ENCODE data around the gene DQX1.

The DQX1 gene

GRCh38 chr2:74525717-74526648 is at the start of gene DQX1:
Gene DQX1, minus strand, starts transcription at chr2:74526231. Its CDS starts 502 bp downstream, at chr2:74525729.
- Histone ChIP-seq H3K4me1 (ENCODE audit: control insufficient read depth, insufficient read depth, low read length) (peaks cover 12% of the 10 kb centered on the region), H3K27me3 (ENCODE audit: control insufficient read depth, insufficient read depth, low read length) (no peaks in the 10 kb centered on the region), H3K36me3 (ENCODE audit: control insufficient read depth, insufficient read depth, low read length) (peaks cover 22% of the 10 kb centered on the region), H3K9ac (ENCODE audit: low read length) (no peak within 1 kb of the TSS), H3K27ac (ENCODE audit: low read depth, low read length) (no peak within 1 kb of the TSS), H3K4me3 (ENCODE audit: low read length) (peak within 1 kb of the TSS; percentile 29)

GRCh38 chr2:74575320-74575719 is 49.3 kb upstream of the DQX1 start:
- Histone ChIP-seq H3K36me3 (ENCODE audit: control insufficient read depth, insufficient read depth, low read length) (no peaks in the 10 kb centered on the region), H3K4me3 (ENCODE audit: low read length) (no peak overlapping the region), H3K27ac (ENCODE audit: low read depth, low read length) (no peak overlapping the region), H3K9ac (ENCODE audit: low read length) (no peak overlapping the region), H3K27me3 (ENCODE audit: control insufficient read depth, insufficient read depth, low read length) (no peaks in the 10 kb centered on the region), H3K4me1 (ENCODE audit: control insufficient read depth, insufficient read depth, low read length) (no peaks in the 10 kb centered on the region)

- no peaks in the 10 kb centered on the region for H3K4me1 ChIP-seq (ENCODE audit: control insufficient read depth, insufficient read depth, low read length)
- no peak overlapping the region for H3K27ac ChIP-seq (ENCODE audit: low read depth, low read length)
- no peaks in the 10 kb centered on the region for H3K36me3 ChIP-seq (ENCODE audit: control insufficient read depth, insufficient read depth, low read length)
- H3K27me3 ChIP-seq (ENCODE audit: control insufficient read depth, insufficient read depth, low read length), result no peaks in the 10 kb centered on the region
- no peak overlapping the region for H3K9ac ChIP-seq (ENCODE audit: low read length)
- no peak overlapping the region for H3K4me3 ChIP-seq (ENCODE audit: low read length)
These were observed 47.9 kb upstream of the DQX1 start for GRCh38 chr2:74573747-74574562.

- no peak overlapping the region for H3K9ac ChIP-seq (ENCODE audit: low read length)
- no peak overlapping the region for H3K27ac ChIP-seq (ENCODE audit: low read depth, low read length)
- H3K36me3 ChIP-seq (ENCODE audit: control insufficient read depth, insufficient read depth, low read length), result no peaks in the 10 kb centered on the region
- H3K4me1 ChIP-seq (ENCODE audit: control insufficient read depth, insufficient read depth, low read length), result no peaks in the 10 kb centered on the region
- H3K27me3 ChIP-seq (ENCODE audit: control insufficient read depth, insufficient read depth, low read length), result no peaks in the 10 kb centered on the region
- H3K4me3 ChIP-seq (ENCODE audit: low read length), result no peak overlapping the region
These were observed 46.3 kb upstream of the DQX1 start for GRCh38 chr2:74572178-74572925.

GRCh38 chr2:74571058-74571457 is 45.0 kb upstream of the DQX1 start:
- Histone ChIP-seq H3K27ac (ENCODE audit: low read depth, low read length) (no peak overlapping the region), H3K27me3 (ENCODE audit: control insufficient read depth, insufficient read depth, low read length) (no peaks in the 10 kb centered on the region), H3K9ac (ENCODE audit: low read length) (no peak overlapping the region), H3K36me3 (ENCODE audit: control insufficient read depth, insufficient read depth, low read length) (no peaks in the 10 kb centered on the region), H3K4me3 (ENCODE audit: low read length) (no peak overlapping the region), H3K4me1 (ENCODE audit: control insufficient read depth, insufficient read depth, low read length) (no peaks in the 10 kb centered on the region)

GRCh38 chr2:74569686-74570085 is 43.7 kb upstream of the DQX1 start:
- Histone ChIP-seq H3K4me1 (ENCODE audit: control insufficient read depth, insufficient read depth, low read length) (no peaks in the 10 kb centered on the region), H3K27me3 (ENCODE audit: control insufficient read depth, insufficient read depth, low read length) (no peaks in the 10 kb centered on the region), H3K36me3 (ENCODE audit: control insufficient read depth, insufficient read depth, low read length) (no peaks in the 10 kb centered on the region), H3K4me3 (ENCODE audit: low read length) (no peak overlapping the region), H3K9ac (ENCODE audit: low read length) (no peak overlapping the region), H3K27ac (ENCODE audit: low read depth, low read length) (no peak overlapping the region)

- H3K27me3 ChIP-seq (ENCODE audit: control insufficient read depth, insufficient read depth, low read length), result no peaks in the 10 kb centered on the region
- H3K27ac ChIP-seq (ENCODE audit: low read depth, low read length), result no peak overlapping the region
- no peaks in the 10 kb centered on the region for H3K36me3 ChIP-seq (ENCODE audit: control insufficient read depth, insufficient read depth, low read length)
- H3K4me3 ChIP-seq (ENCODE audit: low read length), result no peak overlapping the region
- H3K4me1 ChIP-seq (ENCODE audit: control insufficient read depth, insufficient read depth, low read length), result no peaks in the 10 kb centered on the region
- H3K9ac ChIP-seq (ENCODE audit: low read length), result no peak overlapping the region
These were observed 41.9 kb upstream of the DQX1 start for GRCh38 chr2:74567881-74568280.

GRCh38 chr2:74566754-74567085 is 40.7 kb upstream of the DQX1 start:
- Histone ChIP-seq H3K36me3 (ENCODE audit: control insufficient read depth, insufficient read depth, low read length) (no peaks in the 10 kb centered on the region), H3K4me3 (ENCODE audit: low read length) (no peak overlapping the region), H3K27ac (ENCODE audit: low read depth, low read length) (no peak overlapping the region), H3K27me3 (ENCODE audit: control insufficient read depth, insufficient read depth, low read length) (no peaks in the 10 kb centered on the region), H3K4me1 (ENCODE audit: control insufficient read depth, insufficient read depth, low read length) (no peaks in the 10 kb centered on the region), H3K9ac (ENCODE audit: low read length) (no peak overlapping the region)

- no peak overlapping the region for H3K9ac ChIP-seq (ENCODE audit: low read length)
- H3K4me3 ChIP-seq (ENCODE audit: low read length), result no peak overlapping the region
- no peaks in the 10 kb centered on the region for H3K27me3 ChIP-seq (ENCODE audit: control insufficient read depth, insufficient read depth, low read length)
- H3K27ac ChIP-seq (ENCODE audit: low read depth, low read length), result no peak overlapping the region
- H3K36me3 ChIP-seq (ENCODE audit: control insufficient read depth, insufficient read depth, low read length), result no peaks in the 10 kb centered on the region
- H3K4me1 ChIP-seq (ENCODE audit: control insufficient read depth, insufficient read depth, low read length), result no peaks in the 10 kb centered on the region
These were observed 40.2 kb upstream of the DQX1 start for GRCh38 chr2:74566076-74566753.

- Histone ChIP-seq H3K27ac (ENCODE audit: low read depth, low read length) (no peak overlapping the region), H3K9ac (ENCODE audit: low read length) (no peak overlapping the region), H3K36me3 (ENCODE audit: control insufficient read depth, insufficient read depth, low read length) (no peaks in the 10 kb centered on the region), H3K27me3 (ENCODE audit: control insufficient read depth, insufficient read depth, low read length) (no peaks in the 10 kb centered on the region), H3K4me1 (ENCODE audit: control insufficient read depth, insufficient read depth, low read length) (no peaks in the 10 kb centered on the region), H3K4me3 (ENCODE audit: low read length) (no peak overlapping the region)
These were observed 38.2 kb upstream of the DQX1 start for GRCh38 chr2:74564222-74564621.

GRCh38 chr2:74562126-74562775 is 36.2 kb upstream of the DQX1 start:
- Histone ChIP-seq H3K27ac (ENCODE audit: low read depth, low read length) (no peak overlapping the region), H3K36me3 (ENCODE audit: control insufficient read depth, insufficient read depth, low read length) (no peaks in the 10 kb centered on the region), H3K27me3 (ENCODE audit: control insufficient read depth, insufficient read depth, low read length) (no peaks in the 10 kb centered on the region), H3K9ac (ENCODE audit: low read length) (no peak overlapping the region), H3K4me3 (ENCODE audit: low read length) (no peak overlapping the region), H3K4me1 (ENCODE audit: control insufficient read depth, insufficient read depth, low read length) (no peaks in the 10 kb centered on the region)

All from rectal smooth muscle tissue (tissue), 1 donor.